ENCODE data around the gene SATB1.

SATB1 gene

GRCh38 chr3:18405141-18405540 is 20.0 kb downstream of the SATB1 start:
- DNase-seq = no peak
- intact Hi-C loops (cut with DNase I) = no loop called here

GRCh38 chr3:18403061-18403460 is 22.1 kb downstream of the SATB1 start:
- DNase-seq = no peak
- intact Hi-C loops (cut with DNase I) = no loop called here

- intact Hi-C loops (cut with DNase I) = no loop called here
- DNase-seq = no peak
These were observed 22.8 kb downstream of the SATB1 start for GRCh38 chr3:18402239-18402799.

DNA sequence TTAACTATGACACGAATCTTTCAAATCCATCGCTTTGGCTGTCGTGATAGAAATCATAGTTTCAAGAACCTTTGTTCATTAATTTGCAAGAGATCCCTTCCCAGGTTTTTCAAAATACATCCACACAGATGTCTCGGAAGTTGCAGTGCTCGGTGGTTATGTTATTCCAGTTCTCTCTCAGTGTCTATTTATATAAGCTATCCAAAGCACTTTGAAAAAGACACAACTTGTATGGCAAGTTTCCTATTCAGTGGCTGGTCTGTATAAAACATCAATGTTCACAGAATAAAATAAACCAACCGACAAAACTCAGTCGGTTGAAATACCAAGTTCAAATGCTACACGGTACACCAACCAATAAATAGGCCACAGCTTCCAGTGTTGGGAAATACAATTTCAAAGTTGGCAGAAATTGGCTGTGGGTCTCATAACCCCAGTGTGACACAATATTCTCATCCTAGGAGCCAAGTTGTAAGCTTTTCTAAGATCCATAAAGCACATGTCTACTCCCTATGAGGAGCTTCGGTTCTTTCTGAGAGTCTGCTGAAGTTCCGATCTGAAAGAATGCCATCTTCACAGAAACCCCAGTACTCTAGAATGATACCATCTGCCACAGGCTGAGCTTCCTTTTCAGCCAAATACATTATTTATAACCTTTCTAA is 23.7 kb downstream of the SATB1 start:
- DNase-seq = no peak
- intact Hi-C loops (cut with DNase I) = no loop called here

DNA sequence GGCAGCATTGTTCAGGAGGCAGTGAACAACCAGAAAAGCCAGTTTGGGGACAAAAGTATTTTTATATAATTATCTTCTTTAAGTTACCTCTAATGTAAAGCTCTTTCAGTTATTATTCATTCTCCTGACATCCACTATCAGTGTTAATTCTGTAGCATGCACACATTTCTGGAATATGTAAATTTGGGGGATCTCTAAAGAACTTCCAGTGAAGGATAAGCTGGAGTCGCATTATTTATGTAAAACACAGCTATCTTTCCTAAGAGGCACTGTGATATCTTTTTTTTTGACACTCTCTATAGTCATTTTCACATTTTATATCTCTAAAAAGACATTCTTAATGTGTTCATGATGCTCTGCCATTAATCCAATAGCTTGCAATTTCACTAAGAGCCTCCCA is 26.7 kb downstream of the SATB1 start:
- intact Hi-C loops (cut with DNase I) = no loop called here
- DNase-seq = no peak

DNA sequence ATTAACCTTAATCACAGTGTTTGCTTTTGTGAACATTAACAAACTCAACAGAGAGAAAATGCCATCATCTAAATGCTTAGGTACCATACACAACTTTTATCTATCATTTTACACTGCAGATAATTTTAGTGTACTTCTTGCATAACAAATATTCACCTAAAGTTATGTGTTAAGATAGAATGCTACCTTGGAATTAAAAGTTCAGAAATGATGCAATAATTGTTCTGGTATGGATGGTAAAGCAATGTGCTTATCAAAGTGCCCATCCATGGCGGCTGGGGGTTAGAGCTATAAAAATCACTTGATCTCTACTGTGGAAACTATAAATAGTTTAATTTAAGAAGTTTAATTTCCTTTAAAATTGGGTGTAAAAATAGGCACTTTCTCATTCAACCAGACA is 28.7 kb downstream of the SATB1 start:
- DNase-seq = no peak
- intact Hi-C loops (cut with DNase I) = no loop called here

DNA sequence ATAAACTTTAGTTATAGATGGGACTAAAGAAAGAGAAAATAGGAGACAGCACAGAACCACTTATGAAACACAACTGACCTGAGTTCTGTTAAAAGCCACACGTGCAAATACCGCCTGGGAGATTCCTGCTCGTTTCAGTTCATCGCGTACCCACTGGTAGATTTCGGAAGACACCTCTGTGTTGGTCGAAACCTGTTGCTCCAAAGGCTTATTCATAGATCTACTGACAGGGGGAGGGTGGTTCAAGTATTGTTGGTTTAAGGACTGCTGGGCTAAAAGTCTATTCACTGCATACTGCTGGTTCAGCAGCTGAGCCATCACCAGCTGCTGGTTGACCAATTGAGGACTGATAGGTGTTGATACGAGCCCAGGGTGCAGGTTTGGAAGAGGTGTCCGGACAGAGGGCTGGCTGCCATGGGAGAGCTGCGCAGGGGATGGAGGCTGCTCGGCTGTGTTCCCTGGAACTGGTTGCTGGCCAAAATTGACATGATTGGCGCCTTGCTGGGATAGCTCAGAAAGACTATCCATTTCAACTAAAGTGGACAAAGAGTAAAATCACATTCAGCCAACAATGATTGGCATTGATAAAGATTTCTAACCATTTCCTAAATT is 30.6 kb downstream of the SATB1 start:
- peak in 2 of 10 donors; percentile 39 to 69 for DNase-seq
- intact Hi-C loops (cut with DNase I) = no loop called here

- no peak for DNase-seq
- intact Hi-C loops (cut with DNase I) = no loop called here
These were observed 31.2 kb downstream of the SATB1 start for GRCh38 chr3:18393906-18394305.

- intact Hi-C loops (cut with DNase I) = no loop called here
- DNase-seq = no peak
These were observed 35.0 kb downstream of the SATB1 start for GRCh38 chr3:18390024-18390660.

GRCh38 chr3:18389108-18389733 is 35.9 kb downstream of the SATB1 start:
- no peak for DNase-seq

DNA sequence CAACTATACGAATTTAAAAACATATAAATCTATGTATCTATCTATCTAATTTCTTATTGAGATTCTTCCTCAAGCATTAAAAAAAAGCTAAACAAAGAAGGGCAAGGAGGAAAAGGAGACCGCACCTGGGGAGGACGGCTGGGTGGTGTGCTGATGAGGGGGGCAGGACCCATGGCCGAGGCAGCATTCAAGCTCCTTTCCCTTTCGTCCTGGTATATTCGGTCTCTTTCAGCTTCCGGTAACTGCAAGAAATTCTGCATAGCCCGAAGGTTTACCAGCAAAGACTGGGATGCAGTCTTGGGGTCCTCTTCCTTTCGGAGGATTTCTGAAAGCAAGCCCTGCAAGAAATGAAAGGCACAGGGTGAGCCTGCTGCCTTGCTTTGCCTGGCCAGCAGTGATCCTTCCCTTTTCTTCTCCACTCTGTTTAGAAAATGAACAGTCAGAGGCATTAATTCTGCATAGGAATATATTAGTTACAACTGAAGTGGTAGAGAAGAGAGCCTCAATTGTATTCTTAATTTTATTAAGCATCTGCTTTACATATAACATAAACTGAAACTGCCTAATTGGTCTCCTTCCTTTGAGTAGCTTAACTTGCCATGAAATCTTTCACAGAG is 38.8 kb downstream of the SATB1 start:
- DNase-seq = no peak
- intact Hi-C loops (cut with DNase I) = no loop called here

More at GRCh38 chr3:18389108-18389733, 35.9 kb downstream of the SATB1 start:
- intact Hi-C loops (cut with DNase I) = no loop called here

GRCh38 chr3:18385706-18386105 is 39.4 kb downstream of the SATB1 start:
- DNase-seq = no peak
- intact Hi-C loops (cut with DNase I) = no loop called here

DNA sequence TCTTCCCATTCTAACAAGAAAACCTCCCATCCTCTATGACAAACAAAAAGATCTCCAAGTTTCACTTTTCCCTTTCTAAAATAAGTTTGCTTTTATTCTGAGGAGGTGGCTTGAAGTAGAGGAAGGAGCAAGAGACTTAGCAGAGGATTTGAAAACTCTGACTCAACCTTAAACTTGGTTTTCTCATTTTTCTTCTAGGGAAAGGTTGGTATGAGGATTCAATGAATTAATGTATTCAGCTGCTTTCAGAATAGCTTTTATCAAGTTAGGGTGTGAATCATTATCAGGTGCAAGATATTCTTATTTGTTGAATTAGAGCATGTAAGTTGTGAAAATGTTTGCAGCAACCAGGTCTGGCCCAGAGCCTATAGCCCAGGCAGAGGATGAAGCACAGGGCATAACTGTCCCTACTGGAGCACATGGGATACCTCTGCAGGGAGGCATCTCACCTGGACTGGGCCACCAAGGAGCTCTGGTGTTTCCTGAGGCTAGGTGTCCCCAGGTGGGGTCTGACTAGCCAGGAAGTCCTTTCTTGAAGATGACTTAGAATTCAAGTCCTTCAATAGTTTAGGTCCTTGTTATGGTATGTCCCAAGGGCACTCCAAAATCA is 42.3 kb downstream of the SATB1 start:
- intact Hi-C loops (cut with DNase I) = no loop called here

DNA sequence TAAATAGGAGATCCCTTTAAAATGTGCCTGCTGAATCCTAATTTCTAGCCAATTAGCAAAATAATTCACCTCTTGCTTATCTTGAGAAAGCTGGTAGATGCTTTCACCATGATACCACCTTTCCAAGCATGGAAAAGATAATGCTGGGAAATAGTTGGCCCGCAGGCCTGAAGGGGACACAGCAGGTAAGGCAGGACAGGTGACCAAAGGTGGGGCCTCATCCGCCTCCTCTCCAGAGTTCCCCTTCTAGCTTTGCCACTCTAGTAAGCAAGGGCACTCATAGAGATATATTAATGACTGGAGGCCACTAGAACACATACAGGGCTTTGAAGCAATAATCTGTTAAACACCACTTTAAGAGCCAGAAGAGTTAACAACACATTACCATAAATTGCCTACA is 45.5 kb downstream of the SATB1 start:
- intact Hi-C loops (cut with DNase I) = no loop called here
- no peak for DNase-seq

More for the DNA sequence above, 42.3 kb downstream of the SATB1 start:
- peak in 2 of 10 donors; percentile 22 to 61 for DNase-seq

DNA sequence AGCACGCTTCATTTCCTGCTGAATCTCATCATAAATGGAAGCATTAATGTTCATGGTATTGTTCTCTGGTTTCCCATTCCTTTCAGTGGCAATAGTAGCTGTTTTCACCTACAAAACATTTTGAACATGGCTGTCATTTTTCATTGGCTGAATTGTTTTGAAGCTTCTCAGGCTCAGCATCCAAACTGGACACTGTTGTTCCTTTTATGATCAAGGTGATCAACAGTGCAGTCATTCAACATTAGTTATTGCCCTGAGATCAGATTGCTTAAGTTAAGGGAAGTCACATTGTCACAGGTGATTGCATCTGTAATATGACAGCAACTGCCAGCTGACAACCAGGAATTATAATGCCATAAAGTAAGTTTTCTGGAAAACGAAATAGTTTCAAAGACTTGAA is 46.9 kb downstream of the SATB1 start:
- intact Hi-C loops (cut with DNase I) = no loop called here
- DNase-seq = no peak

DNA sequence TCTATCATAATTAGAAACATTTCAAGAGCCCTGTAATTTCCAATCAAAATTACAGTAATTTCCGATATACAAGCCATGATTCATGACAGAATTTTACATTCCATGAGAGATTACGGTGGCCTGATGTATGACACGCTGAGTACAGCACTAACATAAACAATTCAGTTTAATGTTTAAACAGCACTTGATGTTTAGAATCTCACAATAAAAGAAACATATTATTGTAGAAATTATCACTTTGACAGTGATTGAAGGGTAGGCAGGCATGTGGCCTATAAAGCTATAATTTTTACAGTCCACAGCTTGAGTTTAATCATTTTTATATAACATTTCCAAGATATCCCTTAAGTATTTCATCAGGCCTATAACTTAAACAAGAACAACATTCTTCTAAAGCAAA is 48.5 kb downstream of the SATB1 start:
- intact Hi-C loops (cut with DNase I) = no loop called here
- no peak for DNase-seq

DNA sequence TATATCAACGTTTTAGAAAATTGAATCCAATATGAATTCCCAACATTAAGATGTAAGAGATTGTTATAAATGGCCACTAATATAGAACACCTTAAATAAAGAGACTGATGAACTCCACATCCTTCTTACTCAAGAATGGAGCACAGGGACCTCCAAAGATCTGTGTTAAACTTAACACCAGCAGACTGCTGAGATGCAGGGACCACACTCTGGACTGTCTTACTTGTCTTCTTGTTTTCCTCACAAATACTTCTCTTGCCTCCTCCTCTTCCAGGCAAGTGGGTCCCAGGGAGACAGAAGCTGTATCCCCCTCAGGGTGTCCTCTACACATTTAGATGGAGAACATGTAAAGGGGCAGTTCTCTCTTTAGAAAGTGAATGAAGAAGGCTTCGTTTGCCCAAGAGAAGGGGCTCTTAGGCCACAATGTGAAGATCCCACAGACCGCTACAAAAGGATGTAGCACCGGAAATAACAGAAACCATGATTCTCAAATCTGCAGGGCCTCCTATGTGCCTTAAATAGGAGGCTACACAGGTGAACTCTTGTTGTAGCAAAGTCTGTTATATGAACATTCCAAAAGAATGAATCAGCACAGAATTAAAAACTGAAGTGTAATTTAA is 52.2 kb downstream of the SATB1 start:
- DNase-seq = no peak
- intact Hi-C loops (cut with DNase I) = no loop called here

- intact Hi-C loops (cut with DNase I) = no loop called here
- peak in 1 of 10 donors; percentile 46 for DNase-seq
These were observed 54.5 kb downstream of the SATB1 start for GRCh38 chr3:18370672-18371071.

- intact Hi-C loops (cut with DNase I) = no loop called here
- DNase-seq = peak in 2 of 10 donors; percentile 55 to 59
These were observed 55.5 kb downstream of the SATB1 start for GRCh38 chr3:18369551-18370185.
